HG03442 (cell line): Measurements from ENCODE around the gene NAT9.

ENCODE experiments used
- ATAC-seq: cut with Tn5 transposase; IDR thresholded peaks from one replicate; pipeline ENCODE4 v1.9.1; 2021; ENCODE audit warnings: mild to moderate bottlenecking, moderate library complexity; ENCODE audit not compliant: unreplicated experiment

Gene NAT9

GRCh38 chr17:74731347-74731605 is 44.9 kb downstream of the NAT9 start:
- ATAC-seq = no peak

- no peak for ATAC-seq
Observed at GRCh38 chr17:74730491-74731346, 45.4 kb downstream of the NAT9 start.

GRCh38 chr17:74729866-74730265 is 46.3 kb downstream of the NAT9 start:
- no peak for ATAC-seq

GRCh38 chr17:74729368-74729767 is 46.8 kb downstream of the NAT9 start:
- no peak for ATAC-seq

- ATAC-seq = no peak
Observed at GRCh38 chr17:74728702-74729075, 47.5 kb downstream of the NAT9 start.

- no peak for ATAC-seq
Observed at GRCh38 chr17:74728033-74728701, 48.0 kb downstream of the NAT9 start.

- ATAC-seq = no peak
Observed at GRCh38 chr17:74725111-74725510, 51.0 kb downstream of the NAT9 start.

- no peak for ATAC-seq
Observed at GRCh38 chr17:74723891-74724290, 52.3 kb downstream of the NAT9 start.

GRCh38 chr17:74722782-74723181 is 53.4 kb downstream of the NAT9 start:
- ATAC-seq = no peak
